ENCODE data around the gene MBNL3.

Gene MBNL3

DNA sequence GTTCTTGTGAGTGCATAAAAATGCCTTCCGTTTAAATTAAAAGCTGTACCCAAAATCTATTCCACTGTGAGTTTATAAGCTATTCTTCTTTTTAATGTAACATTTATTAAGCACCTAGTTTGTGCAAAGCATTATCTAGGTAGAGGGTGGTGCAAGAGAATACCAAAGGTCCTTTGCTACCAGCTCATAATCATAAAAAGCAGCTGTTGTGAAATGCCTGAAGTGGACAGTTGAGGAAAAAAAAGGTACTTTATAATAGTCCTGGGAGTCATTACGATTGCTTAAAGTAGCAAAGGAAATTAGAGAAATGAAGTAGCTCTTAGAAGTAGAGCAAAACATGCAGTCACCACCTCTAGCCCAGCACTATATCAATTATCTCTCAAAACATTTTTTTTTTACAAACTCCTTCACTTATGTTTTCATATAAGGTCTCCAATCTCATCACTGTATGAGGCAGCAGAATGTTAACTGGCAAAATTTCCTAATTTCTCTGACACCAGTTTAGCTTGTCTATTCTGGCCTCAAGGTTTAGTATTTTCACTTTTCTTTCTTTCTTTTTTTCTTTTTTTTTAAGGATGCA lies 2.1 kb downstream of the MBNL3 start:
- Histone ChIP-seq H4K20me1 (ENCODE audit: insufficient read depth, low read length) (no peaks in the 10 kb centered on the region), H3K36me3 (replicated peaks; ENCODE audit: insufficient read depth, low read length) (no peaks in the 10 kb centered on the region), H2AFZ (ENCODE audit: low read length) (no peak overlapping the region), H3K9ac (ENCODE audit: low read length) (no peak overlapping the region), H3F3A (ENCODE audit: insufficient read depth, low read length) (peaks cover 23% of the 10 kb centered on the region), H3K4me3 (ENCODE audit: low read length) (no peak overlapping the region), H3K9me2 (replicated peaks; ENCODE audit: insufficient read depth, low read length) (no peaks in the 10 kb centered on the region), H3K4me1 (ENCODE audit: low read length) (peaks cover 41% of the 10 kb centered on the region), H3K79me2 (ENCODE audit: low read length) (peaks cover 24% of the 10 kb centered on the region), H3K27ac (ENCODE audit: low read length) (no peak overlapping the region), H3K27me3 (replicated peaks; ENCODE audit: insufficient read depth, low read length) (no peaks in the 10 kb centered on the region), H3K9me3 (replicated peaks; ENCODE audit: insufficient read depth, low read length) (no peaks in the 10 kb centered on the region), H3K4me2 (ENCODE audit: low read depth, low read length) (no peak overlapping the region)
- DNase-seq: no peak
- no peak for TF ChIP-seq EZH2 (optimal IDR thresholded peaks at IDR 0.05; ENCODE audit: low read depth, low read length)
- TF ChIP-seq, protein P1, sequence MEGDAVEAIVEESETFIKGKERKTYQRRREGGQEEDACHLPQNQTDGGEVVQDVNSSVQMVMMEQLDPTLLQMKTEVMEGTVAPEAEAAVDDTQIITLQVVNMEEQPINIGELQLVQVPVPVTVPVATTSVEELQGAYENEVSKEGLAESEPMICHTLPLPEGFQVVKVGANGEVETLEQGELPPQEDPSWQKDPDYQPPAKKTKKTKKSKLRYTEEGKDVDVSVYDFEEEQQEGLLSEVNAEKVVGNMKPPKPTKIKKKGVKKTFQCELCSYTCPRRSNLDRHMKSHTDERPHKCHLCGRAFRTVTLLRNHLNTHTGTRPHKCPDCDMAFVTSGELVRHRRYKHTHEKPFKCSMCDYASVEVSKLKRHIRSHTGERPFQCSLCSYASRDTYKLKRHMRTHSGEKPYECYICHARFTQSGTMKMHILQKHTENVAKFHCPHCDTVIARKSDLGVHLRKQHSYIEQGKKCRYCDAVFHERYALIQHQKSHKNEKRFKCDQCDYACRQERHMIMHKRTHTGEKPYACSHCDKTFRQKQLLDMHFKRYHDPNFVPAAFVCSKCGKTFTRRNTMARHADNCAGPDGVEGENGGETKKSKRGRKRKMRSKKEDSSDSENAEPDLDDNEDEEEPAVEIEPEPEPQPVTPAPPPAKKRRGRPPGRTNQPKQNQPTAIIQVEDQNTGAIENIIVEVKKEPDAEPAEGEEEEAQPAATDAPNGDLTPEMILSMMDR (IDR thresholded peaks at IDR 0.05; ENCODE audit: low read length): no peak
- TF ChIP-seq EZH2phosphoT487 (IDR thresholded peaks at IDR 0.05; ENCODE audit: low read length): no peak

DNA sequence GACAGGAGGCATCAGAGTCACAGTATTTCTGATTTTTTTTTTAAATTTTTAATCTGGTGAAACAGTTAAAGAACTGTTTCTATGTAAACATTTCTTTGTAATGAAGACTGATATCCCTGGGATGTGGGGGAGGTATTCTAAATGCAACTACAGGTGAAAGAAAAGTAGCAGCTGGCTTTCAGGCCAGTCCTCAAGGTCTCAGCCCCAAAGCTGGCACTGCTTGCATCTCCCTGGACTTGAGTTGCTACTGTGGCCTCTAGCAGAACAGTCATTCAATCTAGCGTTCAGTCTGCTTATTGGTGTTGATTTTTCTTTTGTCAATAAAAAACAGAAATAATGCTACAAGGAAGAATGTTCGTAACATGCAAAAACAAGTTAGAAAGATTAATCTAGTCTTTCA lies 4.9 kb downstream of the MBNL3 start:
- no peak for DNase-seq
- H3K27me3 ChIP-seq (replicated peaks; ENCODE audit: insufficient read depth, low read length): no peaks in the 10 kb centered on the region
- no peaks in the 10 kb centered on the region for H3K9me3 ChIP-seq (replicated peaks; ENCODE audit: insufficient read depth, low read length)
- H4K20me1 ChIP-seq (ENCODE audit: insufficient read depth, low read length): no peaks in the 10 kb centered on the region
- H3K9ac ChIP-seq (ENCODE audit: low read length): no peak overlapping the region
- H2AFZ ChIP-seq (ENCODE audit: low read length): no peak overlapping the region
- TF ChIP-seq, protein P1 (IDR thresholded peaks at IDR 0.05; ENCODE audit: low read length): no peak
- no peak for TF ChIP-seq EZH2 (optimal IDR thresholded peaks at IDR 0.05; ENCODE audit: low read depth, low read length)
- no peak for TF ChIP-seq EZH2phosphoT487 (IDR thresholded peaks at IDR 0.05; ENCODE audit: low read length)
- H3K36me3 ChIP-seq (replicated peaks; ENCODE audit: insufficient read depth, low read length): no peaks in the 10 kb centered on the region
- H3F3A ChIP-seq (ENCODE audit: insufficient read depth, low read length): peaks cover 31% of the 10 kb centered on the region
- no peak overlapping the region for H3K4me3 ChIP-seq (ENCODE audit: low read length)
- no peaks in the 10 kb centered on the region for H3K9me2 ChIP-seq (replicated peaks; ENCODE audit: insufficient read depth, low read length)
- peaks cover 52% of the 10 kb centered on the region for H3K4me1 ChIP-seq (ENCODE audit: low read length)
- peak overlapping the region; percentile 13; the same call in 1 of the 2 replicates for H3K4me2 ChIP-seq (ENCODE audit: low read depth, low read length)
- peaks cover 24% of the 10 kb centered on the region for H3K79me2 ChIP-seq (ENCODE audit: low read length)
- H3K27ac ChIP-seq (ENCODE audit: low read length): peak overlapping the region; percentile 1; the same call in 1 of the 2 replicates

DNA sequence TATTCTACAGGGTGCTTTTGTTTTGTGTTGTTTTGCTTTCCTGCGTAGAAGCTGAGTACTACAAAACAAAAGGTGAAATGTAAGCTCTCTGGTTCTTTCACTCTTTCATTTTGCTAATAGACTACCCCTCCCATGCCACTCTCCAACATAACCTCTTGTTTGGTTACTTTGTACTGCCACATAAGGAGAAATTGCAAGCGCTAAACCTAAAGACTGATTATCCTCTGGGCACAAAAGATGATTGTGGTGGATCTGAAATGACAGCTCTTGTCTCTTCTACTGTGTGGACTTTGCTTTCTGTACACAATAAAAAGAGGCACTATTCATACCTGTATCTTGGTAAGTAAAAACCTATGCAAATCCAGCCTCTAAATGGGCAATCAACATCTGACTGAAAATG lies 5.3 kb downstream of the MBNL3 start:
- no peaks in the 10 kb centered on the region for H3K36me3 ChIP-seq (replicated peaks; ENCODE audit: insufficient read depth, low read length)
- peaks cover 24% of the 10 kb centered on the region for H3K79me2 ChIP-seq (ENCODE audit: low read length)
- no peak for TF ChIP-seq EZH2phosphoT487 (IDR thresholded peaks at IDR 0.05; ENCODE audit: low read length)
- no peak for TF ChIP-seq EZH2 (optimal IDR thresholded peaks at IDR 0.05; ENCODE audit: low read depth, low read length)
- TF ChIP-seq, protein P1 (IDR thresholded peaks at IDR 0.05; ENCODE audit: low read length): no peak
- H4K20me1 ChIP-seq (ENCODE audit: insufficient read depth, low read length): no peaks in the 10 kb centered on the region
- H3K4me1 ChIP-seq (ENCODE audit: low read length): peaks cover 52% of the 10 kb centered on the region
- no peak overlapping the region for H2AFZ ChIP-seq (ENCODE audit: low read length)
- H3K27me3 ChIP-seq (replicated peaks; ENCODE audit: insufficient read depth, low read length): no peaks in the 10 kb centered on the region
- no peaks in the 10 kb centered on the region for H3K9me3 ChIP-seq (replicated peaks; ENCODE audit: insufficient read depth, low read length)
- peak overlapping the region; percentile 1; the same call in 1 of the 2 replicates for H3K27ac ChIP-seq (ENCODE audit: low read length)
- no peaks in the 10 kb centered on the region for H3K9me2 ChIP-seq (replicated peaks; ENCODE audit: insufficient read depth, low read length)
- H3F3A ChIP-seq (ENCODE audit: insufficient read depth, low read length): peaks cover 31% of the 10 kb centered on the region
- H3K4me3 ChIP-seq (ENCODE audit: low read length): no peak overlapping the region
- H3K4me2 ChIP-seq (ENCODE audit: low read depth, low read length): peak overlapping the region; percentile 13; the same call in 1 of the 2 replicates
- no peak for DNase-seq
- H3K9ac ChIP-seq (ENCODE audit: low read length): no peak overlapping the region

Measured in MM.1S (cell line).